Tibial nerve (tissue), 4 donors: ENCODE data around the gene CXCR2. TPM values are rescaled to one million over a fixed set of nuclear protein-coding genes. Genes with fewer than 3 reads are reported as not detected.

Experiments
- DNase-seq, 2 donors: peaks; one replicate each; pipeline ENCODE4 v3.0.0-alpha.2; 2019; ENCODE audit warnings: low spot score in 2 of 2
- H3K27ac ChIP-seq, 4 donors: fragments of 200-600 bp; sonication (generic) in 3 of 4; one replicate each; pipeline ENCODE4 v1.5.1; 2017 to 2019; ENCODE audit warnings: mild to moderate bottlenecking in 1 of 4
- H3K27me3 ChIP-seq, 2 donors: fragments of 200-600 bp; sonication (generic) in 1 of 2; one replicate each; pipeline versions ENCODE4 v1.5.1 to v1.6.0; 2017 to 2019
- H3K36me3 ChIP-seq, 3 donors: fragments of 200-600 bp; sonication (generic); one replicate each; pipeline ENCODE4 v1.5.1; 2018 to 2019
- H3K4me1 ChIP-seq, 4 donors: fragments of 200-600 bp; sonication (generic) in 3 of 4; one replicate each; pipeline ENCODE4 v1.5.1; 2017 to 2019
- H3K4me3 ChIP-seq, 4 donors: fragments of 200-600 bp; sonication (generic) in 3 of 4; one replicate each; pipeline ENCODE4 v1.5.1; 2017 to 2019; ENCODE audit warnings: mild to moderate bottlenecking in 1 of 4, moderate library complexity in 1 of 4
- H3K9me3 ChIP-seq, 4 donors: fragments of 200-600 bp; sonication (generic) in 3 of 4; one replicate each; pipeline ENCODE4 v1.5.1; 2017 to 2019
- EP300 ChIP-seq, 2 donors: sonication (generic); formaldehyde crosslinking; IDR thresholded peaks; one replicate each; pipeline ENCODE4 v1.6.1; 2017; ENCODE audit warnings: antibody characterized with exemption in 2 of 2, mild to moderate bottlenecking in 1 of 2
- POLR2A ChIP-seq, 2 donors: fragments of 450-650 bp; IDR thresholded peaks; one replicate each; pipeline ENCODE4 v1.6.1; 2017; ENCODE audit warnings: antibody characterized with exemption in 2 of 2, mild to moderate bottlenecking in 2 of 2, moderate library complexity in 2 of 2
- WGBS, 2 donors: methylation state at CpG; one replicate each; pipeline ENCODE4 v1.1.5; 2018; 5-methylcytosine and 5-hydroxymethylcytosine counted together
- total RNA-seq, 4 donors: library from RNA; depleted of rRNA; stranded (reverse); fragments of >200 nt; gene quantifications; one replicate each; pipeline ENCODE4 v1.1.0, GENCODE V29; 2016
- TF ChIP-seq, protein P1 (sequence below), 5 experiments: fragments of 200-600 bp in 3 of 5; fragments of 450-650 bp in 2 of 5; sonication (generic) in 3 of 5; IDR thresholded peaks; one replicate each; pipeline ENCODE4 v1.5.1; 2016 to 2019; ENCODE audit warnings: antibody characterized with exemption in 5 of 5, mild to moderate bottlenecking in 3 of 5, moderate library complexity in 2 of 5

The CXCR2 gene
- under 1 TPM in 1 of 4 donors, not detected in 3; 0.30 TPM for total RNA-seq

DNA sequence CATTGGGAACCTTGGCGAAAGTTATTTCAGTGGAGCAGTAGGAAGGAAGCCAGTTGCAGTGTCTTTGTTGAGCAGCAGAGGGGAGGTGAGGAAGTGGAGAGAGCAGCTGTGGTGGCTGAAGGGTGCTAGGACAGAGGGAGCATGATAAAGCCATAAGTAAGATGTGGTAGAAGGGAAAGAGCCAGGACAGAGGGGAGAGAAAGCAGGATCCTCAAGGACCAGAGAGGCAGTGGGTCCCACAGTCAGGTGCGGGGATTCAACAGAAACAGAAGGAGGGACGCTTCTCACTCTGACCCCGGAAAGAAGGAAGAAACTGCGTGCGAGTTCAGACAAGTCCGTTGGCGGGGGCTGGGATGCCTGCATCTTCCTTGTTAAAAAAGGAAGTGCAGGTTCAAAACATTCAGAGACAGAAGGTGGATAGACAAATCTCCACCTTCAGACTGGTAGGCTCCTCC lies at the start of gene CXCR2:
Gene CXCR2 (plus strand): TSS at position 403 of the 455 bp plus-strand sequence. CDS start 8,774 bp downstream, outside the sequence.
- Histone ChIP-seq H3K4me1 (peaks cover 0 to 13% (median 0%) of the 10 kb centered on the region in 4 donors), H3K36me3 (no peaks in the 10 kb centered on the region), H3K27ac (peak within 1 kb of the TSS in 1 of 4 donors; percentile 19), H3K27me3 (no peaks in the 10 kb centered on the region), H3K4me3 (no peak within 1 kb of the TSS), H3K9me3 (peaks cover 0 to 27% (median 0%) of the 10 kb centered on the region in 4 donors)
- TF ChIP-seq EP300 (IDR thresholded peaks at IDR 0.05) (no peak), POLR2A (IDR thresholded peaks at IDR 0.05) (no peak)
- TF ChIP-seq, protein P1, sequence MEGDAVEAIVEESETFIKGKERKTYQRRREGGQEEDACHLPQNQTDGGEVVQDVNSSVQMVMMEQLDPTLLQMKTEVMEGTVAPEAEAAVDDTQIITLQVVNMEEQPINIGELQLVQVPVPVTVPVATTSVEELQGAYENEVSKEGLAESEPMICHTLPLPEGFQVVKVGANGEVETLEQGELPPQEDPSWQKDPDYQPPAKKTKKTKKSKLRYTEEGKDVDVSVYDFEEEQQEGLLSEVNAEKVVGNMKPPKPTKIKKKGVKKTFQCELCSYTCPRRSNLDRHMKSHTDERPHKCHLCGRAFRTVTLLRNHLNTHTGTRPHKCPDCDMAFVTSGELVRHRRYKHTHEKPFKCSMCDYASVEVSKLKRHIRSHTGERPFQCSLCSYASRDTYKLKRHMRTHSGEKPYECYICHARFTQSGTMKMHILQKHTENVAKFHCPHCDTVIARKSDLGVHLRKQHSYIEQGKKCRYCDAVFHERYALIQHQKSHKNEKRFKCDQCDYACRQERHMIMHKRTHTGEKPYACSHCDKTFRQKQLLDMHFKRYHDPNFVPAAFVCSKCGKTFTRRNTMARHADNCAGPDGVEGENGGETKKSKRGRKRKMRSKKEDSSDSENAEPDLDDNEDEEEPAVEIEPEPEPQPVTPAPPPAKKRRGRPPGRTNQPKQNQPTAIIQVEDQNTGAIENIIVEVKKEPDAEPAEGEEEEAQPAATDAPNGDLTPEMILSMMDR (IDR thresholded peaks at IDR 0.05): no peak
- no peak for DNase-seq
- 58 to 72% methylated on average over 8 of the region's 8 CpGs for WGBS, 2 donors

DNA sequence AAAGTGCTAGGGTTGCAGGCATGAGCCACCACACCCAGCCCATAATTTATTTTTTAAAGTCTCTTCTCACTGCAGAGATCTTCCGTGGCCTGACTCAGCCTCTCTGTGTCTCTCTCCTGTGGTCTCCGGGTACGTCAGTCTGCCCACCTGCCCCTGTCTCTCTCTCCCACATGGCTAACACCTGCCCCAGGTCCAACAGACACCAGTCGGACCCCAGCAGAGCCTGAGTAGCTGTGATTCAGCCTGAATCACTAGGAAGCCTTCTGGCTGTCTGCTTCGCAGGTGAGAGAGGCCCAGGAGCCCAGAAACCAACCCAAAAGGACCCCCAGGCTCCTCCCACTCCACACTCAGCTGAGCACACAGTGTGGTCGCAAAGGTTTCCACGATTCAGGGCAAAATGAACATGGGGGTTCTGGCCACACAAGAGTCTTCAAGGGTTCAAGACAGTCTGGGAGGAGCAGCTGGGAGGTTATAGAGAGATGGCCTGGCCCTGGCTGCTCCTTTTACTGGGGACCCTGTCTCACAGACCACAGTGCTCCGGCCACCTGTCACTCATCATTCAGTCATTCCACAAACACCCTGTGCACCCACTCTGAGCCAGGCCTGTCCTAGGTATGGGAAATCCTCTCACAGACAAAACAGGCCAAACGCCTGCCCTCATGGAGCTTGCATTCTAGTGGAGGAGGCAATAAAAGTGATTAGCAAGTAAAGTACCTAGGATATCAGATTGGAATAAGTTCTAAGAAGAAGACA lies 48.2 kb upstream of the CXCR2 start:
- no peak for TF ChIP-seq POLR2A (IDR thresholded peaks at IDR 0.05)
- TF ChIP-seq EP300 (IDR thresholded peaks at IDR 0.05): no peak
- TF ChIP-seq, protein P1 (IDR thresholded peaks at IDR 0.05): no peak
- H3K4me3 ChIP-seq: no peak overlapping the region
- H3K4me1 ChIP-seq: no peaks in the 10 kb centered on the region
- H3K27me3 ChIP-seq: no peaks in the 10 kb centered on the region
- no peak for DNase-seq
- H3K9me3 ChIP-seq: no peaks in the 10 kb centered on the region
- 91 to 95% methylated on average over 8 of the region's 9 CpGs for WGBS, 2 donors
- H3K36me3 ChIP-seq: no peaks in the 10 kb centered on the region
- H3K27ac ChIP-seq: no peak overlapping the region

DNA sequence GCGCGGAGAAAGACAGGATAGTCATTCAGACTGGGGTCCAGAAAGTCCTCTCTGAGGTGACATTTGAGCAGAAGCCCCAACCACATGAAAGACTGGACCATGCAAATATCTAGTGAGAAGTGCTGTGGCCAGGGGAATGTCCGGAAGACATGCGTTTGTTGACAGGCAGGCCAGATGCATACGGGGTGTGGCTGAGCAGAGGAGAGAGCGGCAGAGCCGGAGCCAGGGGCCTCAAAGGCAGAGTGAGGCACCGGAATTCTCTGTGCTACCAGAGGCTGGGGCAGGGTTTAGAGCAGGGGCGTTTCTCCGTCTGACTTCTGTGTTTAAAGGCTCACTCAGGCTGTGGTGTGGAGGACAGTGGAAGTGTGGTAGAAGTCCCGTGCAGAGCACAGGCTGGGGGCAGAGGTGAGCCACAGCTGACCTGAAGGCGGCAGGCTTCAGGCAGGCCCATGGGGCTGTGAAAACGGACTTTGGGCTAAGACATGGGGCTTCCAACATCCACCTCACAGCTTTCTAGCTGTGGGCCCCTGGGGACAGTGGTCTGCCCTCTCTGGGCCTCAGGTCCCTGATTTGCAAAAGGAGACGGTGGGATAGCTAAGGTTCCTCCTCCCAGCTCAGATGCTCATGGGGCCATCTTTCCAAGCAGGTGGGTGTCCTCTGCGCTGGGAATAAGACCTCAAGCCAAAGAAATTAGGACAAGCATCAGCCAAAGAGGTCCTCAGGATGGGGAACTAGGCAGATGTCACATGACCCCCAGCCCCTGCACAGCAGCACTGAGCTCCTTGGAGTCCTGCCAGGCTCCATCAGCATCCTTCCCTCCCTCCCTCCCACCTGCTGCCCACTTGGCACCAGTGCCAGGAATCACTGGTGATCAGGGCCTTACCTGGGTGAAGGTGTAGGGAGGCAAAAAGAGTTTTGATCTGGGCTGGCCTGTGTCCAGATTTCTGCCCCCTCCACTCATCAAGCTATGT lies 45.6 kb upstream of the CXCR2 start:
- no peak for DNase-seq
- Histone ChIP-seq H3K27ac (no peak overlapping the region), H3K36me3 (no peaks in the 10 kb centered on the region), H3K9me3 (no peaks in the 10 kb centered on the region), H3K4me3 (no peak overlapping the region), H3K4me1 (no peaks in the 10 kb centered on the region), H3K27me3 (no peaks in the 10 kb centered on the region)
- TF ChIP-seq EP300 (IDR thresholded peaks at IDR 0.05): no peak
- no peak for TF ChIP-seq POLR2A (IDR thresholded peaks at IDR 0.05)
- TF ChIP-seq, protein P1 (IDR thresholded peaks at IDR 0.05): no peak
- WGBS, 2 donors: 62 to 67% methylated on average over 15 of the region's 15 CpGs

DNA sequence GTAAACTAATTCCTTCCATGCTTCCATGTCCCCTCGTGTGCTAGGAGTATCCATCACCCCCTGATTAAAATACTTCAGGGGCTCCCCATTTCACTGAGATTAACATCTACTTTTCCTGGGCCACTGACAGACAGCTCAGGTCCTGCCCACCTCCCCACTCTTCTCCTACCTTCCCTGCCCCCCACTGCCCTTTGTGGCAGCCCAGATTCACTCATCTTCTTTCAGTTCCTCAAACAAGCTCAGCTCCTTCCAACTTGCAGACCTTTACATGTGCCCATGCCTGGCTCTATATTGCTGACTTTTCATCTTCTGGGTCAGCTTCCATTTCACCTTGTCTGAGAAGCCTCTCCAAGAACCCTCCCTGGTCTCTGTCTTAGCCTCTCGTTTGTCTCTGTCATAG lies 44.8 kb upstream of the CXCR2 start:
- H3K27me3 ChIP-seq: no peaks in the 10 kb centered on the region
- TF ChIP-seq, protein P1 (IDR thresholded peaks at IDR 0.05): no peak
- TF ChIP-seq EP300 (IDR thresholded peaks at IDR 0.05) (no peak), POLR2A (IDR thresholded peaks at IDR 0.05) (no peak)
- H3K27ac ChIP-seq: no peak overlapping the region
- peaks cover 0 to 5% (median 0%) of the 10 kb centered on the region in 4 donors for H3K9me3 ChIP-seq
- 72 to 76% methylated on average over 2 of the region's 2 CpGs for WGBS, 2 donors
- no peak for DNase-seq
- no peak overlapping the region for H3K4me3 ChIP-seq
- no peaks in the 10 kb centered on the region for H3K4me1 ChIP-seq
- H3K36me3 ChIP-seq: no peaks in the 10 kb centered on the region
